ENCODE results near the gene LIF.

- no peak for TF ChIP-seq CTCF (IDR thresholded peaks at IDR 0.05; ENCODE audit: extremely low read depth in 1 of 2, insufficient read depth in 1 of 2, low read depth in 1 of 2, low read length in 2 of 2)
- TF ChIP-seq MAX (IDR thresholded peaks at IDR 0.05; ENCODE audit: insufficient read depth, insufficient read length), result no peak
These were observed 48.3 kb downstream of the LIF start for GRCh38 chr22:30198152-30198825.
